ENCODE data around the gene LRP1-AS. TPM values are rescaled to one million over a fixed set of nuclear protein-coding genes. Genes with fewer than 3 reads are reported as not detected.

The LRP1-AS gene
- total RNA-seq, 1 experiment from 2014 or later: not detected

DNA sequence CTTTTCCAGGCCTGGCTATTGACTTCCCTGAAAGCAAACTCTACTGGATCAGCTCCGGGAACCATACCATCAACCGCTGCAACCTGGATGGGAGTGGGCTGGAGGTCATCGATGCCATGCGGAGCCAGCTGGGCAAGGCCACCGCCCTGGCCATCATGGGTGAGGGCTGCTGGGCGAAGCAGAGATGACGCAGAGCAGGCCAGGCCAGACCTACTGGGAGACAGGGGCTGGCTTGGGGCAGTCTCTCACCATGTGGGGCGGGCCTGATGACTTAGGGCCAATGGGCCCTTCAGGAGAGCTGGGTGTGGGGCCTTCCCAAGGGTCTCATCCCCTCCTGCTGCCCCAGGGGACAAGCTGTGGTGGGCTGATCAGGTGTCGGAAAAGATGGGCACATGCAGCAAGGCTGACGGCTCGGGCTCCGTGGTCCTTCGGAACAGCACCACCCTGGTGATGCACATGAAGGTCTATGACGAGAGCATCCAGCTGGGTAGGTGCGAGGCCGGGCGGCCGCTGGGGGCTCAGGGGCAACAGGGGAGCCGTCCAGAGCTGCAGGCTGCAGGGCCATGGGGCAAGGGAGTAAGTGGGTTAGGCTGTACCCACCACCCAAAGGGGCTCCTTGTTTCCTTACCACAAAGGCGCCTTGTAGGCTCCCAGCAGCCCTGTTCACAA lies 33.0 kb upstream of the LRP1-AS start (continued):
- TF ChIP-seq, protein P1, sequence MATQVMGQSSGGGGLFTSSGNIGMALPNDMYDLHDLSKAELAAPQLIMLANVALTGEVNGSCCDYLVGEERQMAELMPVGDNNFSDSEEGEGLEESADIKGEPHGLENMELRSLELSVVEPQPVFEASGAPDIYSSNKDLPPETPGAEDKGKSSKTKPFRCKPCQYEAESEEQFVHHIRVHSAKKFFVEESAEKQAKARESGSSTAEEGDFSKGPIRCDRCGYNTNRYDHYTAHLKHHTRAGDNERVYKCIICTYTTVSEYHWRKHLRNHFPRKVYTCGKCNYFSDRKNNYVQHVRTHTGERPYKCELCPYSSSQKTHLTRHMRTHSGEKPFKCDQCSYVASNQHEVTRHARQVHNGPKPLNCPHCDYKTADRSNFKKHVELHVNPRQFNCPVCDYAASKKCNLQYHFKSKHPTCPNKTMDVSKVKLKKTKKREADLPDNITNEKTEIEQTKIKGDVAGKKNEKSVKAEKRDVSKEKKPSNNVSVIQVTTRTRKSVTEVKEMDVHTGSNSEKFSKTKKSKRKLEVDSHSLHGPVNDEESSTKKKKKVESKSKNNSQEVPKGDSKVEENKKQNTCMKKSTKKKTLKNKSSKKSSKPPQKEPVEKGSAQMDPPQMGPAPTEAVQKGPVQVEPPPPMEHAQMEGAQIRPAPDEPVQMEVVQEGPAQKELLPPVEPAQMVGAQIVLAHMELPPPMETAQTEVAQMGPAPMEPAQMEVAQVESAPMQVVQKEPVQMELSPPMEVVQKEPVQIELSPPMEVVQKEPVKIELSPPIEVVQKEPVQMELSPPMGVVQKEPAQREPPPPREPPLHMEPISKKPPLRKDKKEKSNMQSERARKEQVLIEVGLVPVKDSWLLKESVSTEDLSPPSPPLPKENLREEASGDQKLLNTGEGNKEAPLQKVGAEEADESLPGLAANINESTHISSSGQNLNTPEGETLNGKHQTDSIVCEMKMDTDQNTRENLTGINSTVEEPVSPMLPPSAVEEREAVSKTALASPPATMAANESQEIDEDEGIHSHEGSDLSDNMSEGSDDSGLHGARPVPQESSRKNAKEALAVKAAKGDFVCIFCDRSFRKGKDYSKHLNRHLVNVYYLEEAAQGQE (IDR thresholded peaks at IDR 0.05; ENCODE audit: low read depth): no peak

DNA sequence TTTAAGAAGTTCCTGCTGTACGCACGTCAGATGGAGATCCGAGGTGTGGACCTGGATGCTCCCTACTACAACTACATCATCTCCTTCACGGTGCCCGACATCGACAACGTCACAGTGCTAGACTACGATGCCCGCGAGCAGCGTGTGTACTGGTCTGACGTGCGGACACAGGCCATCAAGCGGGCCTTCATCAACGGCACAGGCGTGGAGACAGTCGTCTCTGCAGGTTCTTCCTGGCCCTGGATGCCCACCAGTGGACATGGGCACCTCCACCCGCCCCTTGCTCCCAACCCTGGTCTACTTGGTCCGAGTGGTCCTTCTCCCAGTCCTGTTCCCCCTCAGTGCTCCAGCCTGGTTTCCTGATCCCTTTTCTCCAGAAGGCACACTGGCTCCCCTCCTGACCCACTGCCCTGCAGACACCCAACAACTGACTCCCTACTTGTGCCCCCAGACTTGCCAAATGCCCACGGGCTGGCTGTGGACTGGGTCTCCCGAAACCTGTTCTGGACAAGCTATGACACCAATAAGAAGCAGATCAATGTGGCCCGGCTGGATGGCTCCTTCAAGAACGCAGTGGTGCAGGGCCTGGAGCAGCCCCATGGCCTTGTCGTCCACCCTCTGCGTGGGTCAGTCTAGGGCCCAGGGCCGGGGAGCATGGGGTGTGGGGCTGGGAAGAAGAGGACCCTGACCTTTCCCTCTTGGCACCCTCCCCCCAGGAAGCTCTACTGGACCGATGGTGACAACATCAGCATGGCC lies 32.1 kb upstream of the LRP1-AS start:
- H3K9me3 ChIP-seq (ENCODE audit: control insufficient read depth in 1 of 2, insufficient read depth in 1 of 2, low read depth in 1 of 2, low read length in 2 of 2): no peaks in the 10 kb centered on the region
- no peak for ATAC-seq
- no peak for DNase-seq (ENCODE audit: low read depth, low spot score)
- no peaks in the 10 kb centered on the region for H3K79me2 ChIP-seq (ENCODE audit: insufficient read depth, low read length)
- ChIA-PET RAD21 (ENCODE audit: low non-redundant PET in 1 of 2, low total read pairs in 2 of 2, uncharacterized antibody in 2 of 2, unreplicated experiment in 2 of 2) (no interaction called here), POLR2A (no interaction called here), CTCF (interaction anchor here (1.8 kb wide), 1 partner anchor 55 kb away, joined by 5 read pairs; no protein-coding TSS in a partner anchor)
- H3K4me2 ChIP-seq (ENCODE audit: low read length): no peak overlapping the region
- intact Hi-C loops (cut with micrococcal nuclease): no loop called here
- no peak overlapping the region for H3K9ac ChIP-seq (ENCODE audit: low read length)
- H3K4me3 ChIP-seq (replicated peaks in 1 of 2; ENCODE audit: low read depth in 1 of 2, low read length in 2 of 2): no peak overlapping the region
- no TSS peak for BruUV-seq (replicated peaks)
- no peaks in the 10 kb centered on the region for H4K20me1 ChIP-seq (ENCODE audit: insufficient read depth)
- H3K27me3 ChIP-seq (ENCODE audit: insufficient read depth, low read length): no peaks in the 10 kb centered on the region
- no peak overlapping the region for H2AFZ ChIP-seq (ENCODE audit: low read depth, low read length, poor library complexity, severe bottlenecking)
- H3K27ac ChIP-seq (ENCODE audit: low read depth, low read length): no peak overlapping the region
- no peak for TF ChIP-seq JUND (IDR thresholded peaks at IDR 0.05)
- H3K36me3 ChIP-seq (ENCODE audit: control insufficient read depth in 1 of 2, insufficient read depth in 2 of 2, low read length in 2 of 2): no peaks in the 10 kb centered on the region; a peak in 1 of 4 replicates
- peaks cover 18 to 36% of the 10 kb centered on the region in 2 experiments for H3K4me1 ChIP-seq (ENCODE audit: control insufficient read depth in 1 of 2, insufficient read depth in 2 of 2, low read length in 2 of 2)
- no peaks in the 10 kb centered on the region for H3K9me2 ChIP-seq (ENCODE audit: insufficient read depth)

All from HCT116 (cell line).